Cerebellar nuclear complex (tissue), 1 donor: ENCODE measurements around the gene LST1.

Experiments used
- DNase-seq, 2 experiments: peaks; one replicate each; lab custom pipeline; 2025; lab: John Stamatoyannopoulos, UW

Gene LST1

GRCh38 chr6:31559958-31560696, 25.9 kb upstream of the LST1 start:
- DNase-seq: no peak

- no peak for DNase-seq
These were observed 25.4 kb upstream of the LST1 start for GRCh38 chr6:31560697-31561058.

GRCh38 chr6:31567531-31568370, 18.3 kb upstream of the LST1 start:
- no peak for DNase-seq

- no peak for DNase-seq
These were observed 17.5 kb upstream of the LST1 start for GRCh38 chr6:31568537-31568961.

GRCh38 chr6:31569861-31570536, 16.1 kb upstream of the LST1 start:
- no peak for DNase-seq

GRCh38 chr6:31572041-31572911, 13.8 kb upstream of the LST1 start, which contains the start of gene LTA:
LTA (plus strand) TSS chr6:31572289; CDS start chr6:31572743, 454 bp downstream.
- DNase-seq: no peak

- no peak for DNase-seq
These were observed 12.6 kb upstream of the LST1 start for GRCh38 chr6:31573239-31574105.

- DNase-seq: no peak
These were observed 11.7 kb upstream of the LST1 start for GRCh38 chr6:31574106-31575061.

- no peak for DNase-seq
These were observed 10.7 kb upstream of the LST1 start, which contains the start of gene TNF for GRCh38 chr6:31575335-31575901. TNF (plus strand) TSS chr6:31575565; CDS start chr6:31575742, 177 bp downstream.

GRCh38 chr6:31575952-31576685, 10.0 kb upstream of the LST1 start:
- no peak for DNase-seq

- no peak for DNase-seq
These were observed 9.0 kb upstream of the LST1 start for GRCh38 chr6:31576897-31577578.

- DNase-seq: no peak
These were observed 8.5 kb upstream of the LST1 start for GRCh38 chr6:31577579-31577966.

GRCh38 chr6:31578184-31579118, 7.6 kb upstream of the LST1 start:
- DNase-seq: no peak

GRCh38 chr6:31579119-31579505, 7.0 kb upstream of the LST1 start:
- no peak for DNase-seq

GRCh38 chr6:31579546-31580437, 6.3 kb upstream of the LST1 start:
- no peak for DNase-seq

- DNase-seq: no peak
These were observed 5.7 kb upstream of the LST1 start for GRCh38 chr6:31580438-31580740.
